ENCODE data around the gene PAQR3. TPM values are rescaled to one million over a fixed set of nuclear protein-coding genes. Genes with fewer than 3 reads are reported as not detected.
A peak's percentile ranks its signal among the peaks of the same experiment; 100 is the strongest.
"Not testable (repeated sequence)": the region's sequence is repeated elsewhere in the genome, so short reads cannot be mapped to it uniquely, and the experiment has no call there.

PAQR3 gene
- total RNA-seq, 1 donor from 2014 or later: 9.2 TPM

DNA sequence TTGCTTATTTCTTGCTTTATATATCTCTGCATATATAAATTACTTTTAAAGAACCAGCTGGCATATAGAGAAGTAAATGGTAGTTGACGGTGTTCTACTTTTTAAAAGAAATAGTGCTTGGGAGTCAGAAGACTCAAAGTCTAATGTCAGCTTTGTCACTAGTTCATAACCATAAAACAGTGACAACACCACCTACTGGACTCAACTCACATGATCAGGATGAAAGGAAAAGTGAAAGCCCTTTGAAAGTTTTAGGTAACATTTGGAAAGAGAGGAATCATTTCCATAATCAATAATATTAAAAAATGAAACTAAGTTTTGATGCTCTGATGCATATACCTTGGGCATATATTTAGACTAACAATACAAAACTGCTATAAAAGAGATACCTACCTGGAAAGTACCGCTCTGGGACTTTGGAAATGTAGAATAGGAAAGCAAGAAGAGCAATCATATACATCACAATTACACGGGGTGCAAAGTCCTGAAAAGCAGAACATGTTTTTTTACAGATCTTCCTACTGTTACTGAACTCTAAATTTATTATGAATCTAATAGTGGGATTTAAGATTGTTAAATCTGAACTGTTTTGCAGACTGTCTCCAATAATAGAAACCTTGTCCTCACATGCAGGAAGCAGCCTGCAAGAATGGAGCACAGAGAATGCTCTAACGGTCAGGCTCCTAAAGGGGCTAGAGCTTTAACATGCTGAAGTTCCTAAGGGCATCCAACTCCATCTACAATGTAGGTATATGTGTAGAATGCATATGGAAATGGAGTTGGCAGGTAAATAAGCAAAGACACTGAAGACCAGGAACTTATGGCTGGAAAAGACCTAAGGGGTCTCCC is 15.6 kb downstream of the PAQR3 start:
- ATAC-seq: no peak

DNA sequence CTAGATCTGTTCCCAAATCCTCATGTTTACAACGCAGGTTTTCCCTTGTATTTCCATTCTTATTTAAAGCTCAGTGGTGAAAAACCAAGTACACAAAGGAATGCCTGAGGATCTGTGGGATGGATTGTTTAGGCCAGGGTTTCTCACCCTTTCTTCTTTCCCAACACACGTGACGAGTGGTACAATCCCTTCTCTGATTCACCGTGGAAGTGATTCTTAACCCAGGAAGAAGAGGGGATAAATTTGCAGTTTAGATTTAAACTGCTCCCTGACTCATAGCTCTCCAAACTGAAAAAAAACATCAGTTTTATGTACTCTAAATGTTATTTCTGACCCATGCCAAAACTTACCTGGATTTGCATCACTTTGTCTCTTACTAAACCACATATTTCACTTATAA is 17.0 kb downstream of the PAQR3 start:
- no peak for ATAC-seq

DNA sequence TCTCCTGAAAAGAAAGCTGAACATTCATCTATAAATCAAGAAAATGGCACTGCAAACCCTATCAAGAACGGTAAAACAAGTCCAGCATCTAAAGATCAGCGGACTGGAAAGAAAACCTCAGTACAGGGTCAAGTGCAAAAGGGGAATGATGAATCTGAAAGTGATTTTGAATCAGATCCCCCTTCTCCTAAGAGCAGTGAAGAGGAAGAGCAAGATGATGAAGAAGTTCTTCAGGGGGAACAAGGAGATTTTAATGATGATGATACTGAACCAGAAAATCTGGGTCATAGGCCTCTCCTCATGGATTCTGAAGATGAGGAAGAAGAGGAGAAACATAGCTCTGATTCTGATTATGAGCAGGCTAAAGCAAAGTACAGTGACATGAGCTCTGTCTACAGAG is 28.6 kb downstream of the PAQR3 start:
- no peak for ATAC-seq

DNA sequence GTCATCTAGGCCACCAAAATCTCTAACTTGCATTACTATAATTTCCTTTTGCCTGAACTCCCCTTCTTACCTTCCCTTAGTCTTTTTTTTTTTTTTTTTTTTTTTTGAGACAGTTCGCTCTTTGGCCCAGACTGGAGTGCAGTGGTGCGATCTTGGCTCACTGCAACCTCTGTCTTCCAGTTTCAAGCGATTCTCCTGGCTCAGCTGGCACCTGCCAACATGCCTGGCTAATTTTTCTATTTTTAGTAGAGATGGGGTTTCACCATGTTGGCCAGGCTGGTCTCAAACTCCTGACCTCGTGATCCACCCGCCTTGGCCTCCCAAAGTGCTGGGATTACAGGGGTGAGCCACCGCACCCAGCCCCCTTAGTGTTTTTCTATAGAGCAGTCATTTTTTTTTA is 30.3 kb downstream of the PAQR3 start:
- ATAC-seq: not testable (repeated sequence)

DNA sequence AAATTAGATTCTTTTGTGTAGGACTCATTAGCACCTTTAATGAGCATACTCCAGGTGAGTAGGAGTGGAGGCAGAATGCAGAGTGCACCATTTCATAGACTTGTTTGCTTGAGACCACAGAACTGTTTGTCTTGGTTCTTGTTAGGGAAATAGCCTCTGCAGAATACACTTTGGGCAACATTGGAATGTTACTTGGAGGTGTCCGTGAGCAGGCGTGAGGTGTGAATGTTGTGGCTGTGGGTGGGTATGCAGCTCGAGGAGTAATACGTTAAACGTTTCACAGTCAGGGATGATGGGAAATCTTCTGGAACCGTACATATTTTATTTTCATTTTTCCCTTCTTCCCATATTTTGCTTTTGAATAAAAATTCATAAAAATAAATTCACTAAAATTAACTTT is 31.6 kb downstream of the PAQR3 start:
- no peak for ATAC-seq

DNA sequence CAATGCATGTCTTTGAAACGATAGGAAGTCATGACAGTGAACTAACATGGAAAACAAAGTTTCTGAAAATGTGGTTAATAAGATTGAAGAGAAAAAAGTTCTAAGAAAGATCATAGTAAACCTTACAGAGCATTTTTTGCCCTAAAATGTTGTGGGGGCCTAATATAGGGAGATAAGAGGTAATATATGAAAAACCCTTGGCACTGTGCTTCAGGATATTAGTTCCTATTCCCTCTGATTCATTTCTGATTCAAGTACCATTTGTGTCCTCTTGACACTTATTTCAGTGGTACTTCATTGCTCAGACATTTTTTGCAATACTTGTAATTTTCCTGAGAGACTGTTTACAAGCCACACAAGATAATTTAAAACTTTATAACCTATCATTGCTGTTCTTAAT is 35.1 kb downstream of the PAQR3 start:
- no peak for ATAC-seq

DNA sequence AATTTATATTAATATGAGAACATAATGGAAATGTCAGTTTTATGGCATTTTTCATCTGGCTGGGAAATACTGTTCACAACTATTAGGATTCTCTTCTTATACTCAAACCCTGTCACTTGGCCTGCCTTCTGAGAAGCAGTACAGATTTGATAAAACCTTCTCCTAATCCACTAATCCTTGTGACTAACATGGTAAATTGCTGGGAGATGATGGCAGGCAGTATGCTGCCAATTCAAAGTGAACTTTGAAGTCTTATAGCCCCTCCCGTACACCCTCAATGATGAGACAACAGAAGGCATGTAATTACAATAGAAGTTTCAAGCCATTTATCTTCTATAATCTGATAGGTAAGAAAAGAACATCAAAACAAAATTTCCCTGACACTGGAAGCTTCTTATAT is 36.9 kb downstream of the PAQR3 start:
- no peak for ATAC-seq

DNA sequence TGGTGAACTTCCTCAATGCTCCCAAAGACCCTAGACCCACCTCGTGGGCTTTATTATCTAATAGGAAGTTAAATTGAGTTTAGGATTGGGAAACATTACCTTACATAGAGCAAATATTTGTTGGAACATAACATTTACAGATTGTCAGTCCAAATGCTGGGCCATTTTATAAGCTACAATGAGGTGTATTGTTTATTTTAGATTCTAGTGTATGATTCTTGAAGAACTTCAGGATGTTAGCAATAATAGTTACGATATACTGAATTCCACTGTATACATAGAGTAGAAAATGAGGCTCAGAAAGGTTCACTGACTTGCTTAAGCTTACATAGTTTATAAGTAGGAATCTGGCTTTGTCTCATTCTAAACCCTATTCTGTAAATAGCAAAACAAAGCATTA is 37.4 kb downstream of the PAQR3 start:
- no peak for ATAC-seq

DNA sequence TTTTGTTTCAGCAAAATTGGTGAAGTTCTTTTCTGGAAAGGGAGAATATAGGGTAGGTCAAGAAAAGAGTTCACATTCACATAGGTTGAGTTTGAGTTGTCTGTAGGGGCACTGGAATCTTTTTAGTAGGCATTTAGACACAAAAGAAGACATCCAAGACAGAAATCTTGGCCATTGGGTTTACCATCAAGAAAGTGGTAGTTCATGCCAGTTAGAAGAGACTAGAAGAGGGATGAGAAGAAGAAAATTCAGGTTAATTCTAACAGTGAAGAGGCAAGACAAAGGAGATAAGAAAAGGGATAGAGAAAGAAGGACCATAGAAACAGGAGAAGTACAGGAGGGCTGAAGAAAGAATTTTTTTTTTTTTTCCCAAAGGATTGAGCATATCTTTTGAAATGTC is 39.9 kb downstream of the PAQR3 start:
- no peak for ATAC-seq

DNA sequence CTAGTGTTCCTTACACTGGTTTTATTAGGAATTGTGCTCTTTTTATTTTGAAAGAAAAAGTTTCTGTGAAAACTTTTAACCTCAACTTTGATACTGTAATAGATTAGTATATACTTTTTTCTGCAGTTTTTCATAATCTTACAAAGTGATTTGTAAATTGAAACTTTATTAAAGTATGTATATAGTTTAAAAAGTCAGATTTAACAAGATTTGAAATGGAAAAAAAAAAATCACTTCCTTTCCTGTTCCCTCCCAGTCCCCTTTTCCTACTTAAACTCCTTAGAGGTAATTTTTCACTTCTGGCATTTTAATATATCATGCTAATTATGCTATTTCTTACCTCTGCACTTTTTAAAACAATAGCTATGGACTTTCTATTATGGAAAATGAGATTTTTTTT is 49.3 kb downstream of the PAQR3 start:
- ATAC-seq: no peak

DNA sequence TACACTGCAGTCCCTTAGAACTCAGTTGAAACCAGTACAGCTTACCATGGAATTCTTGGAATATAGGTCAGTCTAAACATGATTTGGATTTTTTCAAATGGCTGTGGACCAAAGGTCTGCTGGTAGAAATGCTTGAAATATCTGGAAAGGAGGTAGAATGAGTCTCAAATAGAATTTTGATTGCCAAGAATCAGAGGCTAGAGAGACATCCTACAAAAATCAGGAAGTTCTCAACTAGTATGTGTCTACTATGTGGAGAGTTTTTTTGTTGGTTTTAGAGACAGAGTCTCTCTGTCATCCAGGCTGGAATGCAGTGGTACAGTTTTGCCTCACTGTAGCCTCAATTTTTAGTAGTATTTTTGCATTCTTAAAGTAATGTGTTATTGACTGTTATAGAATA is 53.6 kb downstream of the PAQR3 start:
- ATAC-seq: no peak

DNA sequence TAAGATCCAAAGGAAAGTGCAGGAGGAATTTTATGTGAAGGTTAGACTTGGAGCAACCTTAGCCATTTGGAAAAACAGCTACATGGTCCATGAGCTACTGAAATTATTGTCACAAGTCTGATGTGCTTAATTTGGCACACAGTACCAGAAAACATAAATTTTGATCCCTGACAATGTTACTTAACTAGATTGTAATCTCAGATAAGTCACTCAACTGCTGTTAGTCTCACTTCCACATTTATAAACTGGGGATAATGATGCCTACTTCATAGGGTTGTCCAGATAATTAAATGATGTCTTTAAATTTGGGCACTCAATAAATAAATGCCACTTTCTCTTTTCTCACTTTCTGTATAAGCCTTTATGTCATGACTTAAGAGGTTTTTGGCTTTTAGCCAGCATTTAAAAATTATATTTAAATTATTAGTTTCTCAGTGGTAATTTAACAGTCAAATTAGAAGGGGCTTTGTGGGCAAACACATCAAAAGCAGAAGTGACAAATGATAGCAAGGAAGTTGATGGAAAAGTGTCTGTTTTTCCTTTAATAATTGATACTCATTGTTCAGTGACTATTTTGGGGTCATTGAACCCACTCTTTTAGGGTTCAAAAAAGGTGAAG is 58.3 kb downstream of the PAQR3 start:
- ATAC-seq: no peak

DNA sequence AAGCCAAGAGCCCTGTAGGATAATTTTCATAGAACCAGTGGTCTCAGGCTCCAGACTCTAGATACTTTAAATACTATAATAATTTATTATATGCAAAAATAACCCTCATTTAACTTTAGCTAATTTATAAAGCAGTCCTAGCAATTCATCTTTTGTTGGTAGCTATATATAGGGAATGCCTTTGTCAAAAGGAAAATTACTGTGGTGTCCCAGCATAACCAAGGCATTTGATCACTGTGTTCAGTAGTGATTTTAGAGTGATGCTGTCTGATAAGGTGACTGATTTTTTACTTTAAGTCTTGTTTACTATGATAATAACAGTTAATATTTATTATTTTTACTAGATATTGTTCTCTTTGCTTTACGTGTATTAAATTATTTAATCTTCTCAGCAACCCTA is 61.2 kb downstream of the PAQR3 start:
- no peak for ATAC-seq

DNA sequence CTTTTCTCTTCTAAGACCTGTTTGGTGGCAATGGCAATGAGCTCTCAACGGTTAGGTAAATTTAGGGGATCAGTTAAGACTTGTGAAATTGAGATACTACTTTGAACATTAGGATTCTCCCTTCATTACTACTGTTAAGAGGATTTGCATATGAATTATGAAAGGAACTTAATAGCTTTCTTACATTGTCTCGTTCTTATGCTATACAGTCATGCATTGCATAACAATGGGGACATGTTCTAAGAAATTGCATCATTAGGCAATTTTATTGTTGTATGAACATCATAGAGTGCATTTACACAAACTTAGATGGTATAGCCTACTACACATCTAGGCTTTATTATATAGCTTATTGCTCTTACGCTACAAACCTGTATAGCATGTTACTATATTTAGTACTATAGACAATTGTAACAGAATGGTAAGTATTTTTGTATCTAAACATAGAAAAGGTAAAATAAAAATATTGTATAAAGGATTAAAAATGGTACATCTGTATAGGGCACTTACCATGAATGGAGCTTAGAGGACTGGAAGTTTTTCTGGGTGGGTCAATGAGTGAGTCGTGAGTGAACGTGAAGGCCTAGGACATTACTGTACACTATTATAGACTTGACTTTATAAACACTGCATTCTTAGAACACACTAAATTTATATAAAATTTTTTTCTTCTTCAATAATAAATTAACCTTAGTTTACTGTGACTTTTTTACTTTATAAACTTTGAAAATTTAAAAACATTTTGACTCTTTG is 62.5 kb downstream of the PAQR3 start:
- peak; percentile 93 for ATAC-seq

DNA sequence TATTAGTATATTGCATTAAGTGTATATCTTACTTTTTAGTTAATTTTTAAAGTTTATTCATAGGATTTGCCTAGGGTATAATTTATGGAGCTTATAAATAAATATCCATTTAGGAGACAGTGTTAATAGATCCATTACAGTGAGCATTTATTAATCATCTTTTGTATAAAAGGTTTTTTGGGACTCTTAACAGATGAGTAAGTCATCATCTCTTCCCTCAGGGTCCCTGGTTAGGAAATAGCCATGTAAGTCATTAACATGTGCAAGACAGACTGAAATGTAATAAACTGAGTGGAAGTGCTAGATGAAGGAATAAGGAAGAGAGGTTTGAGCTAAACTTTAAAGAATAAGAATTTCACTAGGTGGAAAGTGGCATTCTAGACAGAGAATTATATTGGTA is 69.2 kb downstream of the PAQR3 start:
- ATAC-seq: no peak

DNA sequence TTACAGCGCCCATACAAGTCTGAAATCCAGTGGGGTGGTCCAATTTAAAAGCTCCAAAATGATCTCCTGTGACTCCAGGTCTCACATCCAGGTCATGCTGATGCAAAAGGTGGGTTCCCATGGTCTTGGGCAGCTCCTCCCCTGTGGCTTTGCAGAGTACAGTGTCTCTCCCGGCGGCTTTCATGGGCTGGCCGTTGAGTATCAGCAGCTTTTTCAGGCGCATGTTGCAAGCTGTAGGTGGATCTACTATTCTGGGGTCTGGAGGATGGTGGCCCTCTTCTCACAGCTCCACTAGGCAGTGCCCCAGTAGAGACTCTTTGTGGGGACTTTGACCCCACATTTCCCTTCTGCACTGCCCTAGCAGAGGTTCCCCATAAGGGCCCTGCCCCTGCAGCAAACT is 70.5 kb downstream of the PAQR3 start:
- not testable (repeated sequence) for ATAC-seq

DNA sequence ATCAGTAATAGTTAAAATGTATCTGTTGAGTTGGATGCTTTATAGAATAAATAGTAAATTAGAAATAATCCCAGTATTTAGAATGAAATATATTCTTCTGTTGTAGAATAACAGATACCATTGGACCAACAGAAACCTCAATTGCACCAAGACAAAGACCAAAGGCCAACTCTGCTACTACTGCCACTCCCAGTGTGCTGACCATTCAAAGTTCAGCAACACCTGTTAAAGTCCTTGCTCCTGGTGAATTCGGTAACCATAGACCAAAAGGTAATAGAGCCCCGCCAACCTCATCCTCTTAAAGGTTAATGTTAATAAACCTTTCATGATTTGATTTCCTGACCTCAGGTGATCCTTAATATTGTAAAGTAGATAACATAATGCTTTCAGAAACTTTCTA is 73.8 kb downstream of the PAQR3 start:
- no peak for ATAC-seq

DNA sequence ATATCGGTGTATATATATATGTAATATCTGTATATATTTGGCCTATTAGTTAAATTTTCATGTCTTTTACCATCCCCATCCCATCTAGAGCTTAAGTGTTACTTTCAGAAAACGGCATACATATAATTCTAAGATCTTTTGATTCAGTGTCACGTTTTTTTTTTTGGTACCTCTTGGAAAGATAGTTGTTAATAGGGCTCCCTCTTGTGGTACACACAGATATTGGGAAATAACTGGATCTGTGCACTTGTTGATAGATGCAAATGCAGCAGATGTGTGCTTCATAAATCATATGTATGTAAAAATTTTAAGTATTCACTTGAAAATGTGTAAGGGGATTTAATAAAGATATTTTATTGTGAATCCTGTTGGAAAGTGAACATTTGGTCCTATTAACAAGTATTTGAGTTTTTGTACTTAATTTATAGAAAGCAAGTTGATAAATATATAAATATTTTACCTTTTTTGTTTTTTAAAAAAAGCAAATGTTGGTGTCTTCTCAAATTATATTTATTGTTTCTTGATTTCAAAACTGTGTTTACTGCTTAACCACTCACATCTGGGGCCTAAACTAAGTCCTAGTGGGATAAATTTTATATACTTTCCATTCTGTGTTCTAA is 74.7 kb downstream of the PAQR3 start:
- peak; percentile 74 for ATAC-seq

DNA sequence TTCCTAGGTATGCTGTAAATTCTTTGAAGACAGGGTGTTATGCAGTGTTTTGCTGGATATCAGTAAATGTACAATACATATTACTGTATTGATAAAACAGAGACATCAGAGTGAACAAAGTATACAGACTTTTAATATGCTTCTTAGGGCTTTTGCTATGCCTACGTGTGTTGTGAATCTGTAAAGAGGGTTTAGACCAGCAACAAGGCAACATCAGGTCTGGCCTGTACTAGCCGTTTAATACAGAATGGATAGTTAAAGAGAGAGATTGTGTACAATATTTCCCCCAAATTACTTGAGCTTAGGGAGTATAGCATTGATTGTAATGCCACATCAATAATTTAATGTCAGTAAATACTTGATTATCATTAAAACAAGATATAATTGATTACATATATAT is 75.2 kb downstream of the PAQR3 start:
- ATAC-seq: no peak

DNA sequence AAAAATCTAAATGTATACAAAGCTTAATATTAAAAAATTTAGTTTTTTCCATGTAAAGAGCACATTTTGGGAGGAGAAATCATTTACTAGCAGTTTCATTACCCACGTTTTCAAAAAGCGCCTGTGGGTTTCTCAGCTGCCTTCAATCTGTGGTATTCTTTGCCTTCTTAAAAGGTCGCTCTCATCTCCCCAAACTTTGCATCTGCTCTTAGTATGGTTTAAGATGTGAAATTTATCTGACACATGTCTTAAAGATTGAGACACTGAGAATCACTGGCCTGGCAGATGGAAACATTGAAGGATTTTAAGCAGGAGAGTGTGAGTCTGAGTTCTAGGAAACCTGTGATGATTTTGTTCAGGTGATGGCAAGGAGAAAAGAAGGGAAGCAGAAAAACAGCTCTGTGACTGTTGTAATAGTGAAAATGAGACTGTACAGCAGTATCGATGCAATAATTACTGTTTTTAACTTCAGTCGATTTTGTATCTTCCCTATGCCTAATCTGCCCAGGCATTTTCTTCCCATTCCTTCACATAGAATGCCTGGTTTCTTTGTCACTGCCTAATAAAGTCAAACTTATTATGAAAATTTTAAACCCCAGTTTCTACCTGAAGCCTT is 75.9 kb downstream of the PAQR3 start:
- ATAC-seq: no peak

DNA sequence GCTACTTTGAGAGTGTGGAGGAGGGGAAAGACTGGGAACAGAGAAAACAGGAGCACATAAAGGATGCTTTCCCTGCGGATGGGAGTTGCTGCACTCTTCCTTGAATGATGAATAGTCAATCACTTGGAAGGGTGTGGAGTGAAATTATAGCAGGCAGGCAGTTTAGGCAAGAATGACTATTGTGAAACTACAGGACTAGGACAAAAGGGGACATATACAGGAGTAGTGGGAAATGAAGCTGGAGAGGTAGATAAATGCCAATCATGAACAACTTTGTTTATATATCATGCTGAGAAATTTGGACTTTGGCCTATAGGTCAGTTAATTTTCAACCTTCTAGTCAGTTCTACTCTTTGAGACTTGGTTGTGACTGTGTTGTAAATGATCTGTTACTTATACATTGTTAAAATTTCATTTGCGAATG is 76.9 kb downstream of the PAQR3 start:
- no peak for ATAC-seq
